Smooth muscle cell (in vitro differentiated cells): Measurements from ENCODE around the gene ZSWIM8. TPM values are rescaled to one million over a fixed set of nuclear protein-coding genes. Genes with fewer than 3 reads are reported as not detected.

Experiments
- DNase-seq: peaks from one replicate; lab custom pipeline; 2025; ENCODE audit not compliant: unreplicated experiment; lab: John Stamatoyannopoulos, UW
- H2AFZ ChIP-seq: fragments of 200-600 bp; sonication (generic); 2 replicates; pipeline ENCODE4 v1.6.0; 2016; ENCODE audit warnings: antibody characterized with exemption, low read depth, mild to moderate bottlenecking
- H3F3A ChIP-seq: fragments of 200-600 bp; sonication (generic); 2 replicates; pipeline ENCODE4 v1.6.0; 2017; ENCODE audit warnings: antibody characterized with exemption, low read depth
- H3K27ac ChIP-seq: fragments of 200-600 bp; sonication (generic); 2 replicates; pipeline ENCODE4 v1.5.1; 2016; ENCODE audit warnings: low read depth, mild to moderate bottlenecking
- H3K27me3 ChIP-seq: fragments of 200-600 bp; sonication (generic); 2 replicates; pipeline ENCODE4 v1.6.1; 2016; ENCODE audit warnings: low read depth, mild to moderate bottlenecking
- H3K36me3 ChIP-seq: fragments of 200-600 bp; sonication (generic); 2 replicates; pipeline ENCODE4 v1.5.1; 2016; ENCODE audit warnings: low read depth
- H3K4me1 ChIP-seq: fragments of 200-600 bp; sonication (generic); 2 replicates; pipeline ENCODE4 v1.5.1; 2016; ENCODE audit warnings: low read depth
- H3K4me2 ChIP-seq: fragments of 200-600 bp; sonication (generic); 2 replicates; pipeline ENCODE4 v1.6.0; 2016; ENCODE audit warnings: mild to moderate bottlenecking
- H3K4me3 ChIP-seq: fragments of 200-600 bp; sonication (generic); 2 replicates; pipeline ENCODE4 v1.5.1; 2016; ENCODE audit warnings: mild to moderate bottlenecking
- H3K79me2 ChIP-seq: fragments of 200-600 bp; sonication (generic); 2 replicates; pipeline ENCODE4 v1.6.0; 2016; ENCODE audit warnings: low read depth, mild to moderate bottlenecking
- H3K9ac ChIP-seq: fragments of 200-600 bp; sonication (generic); 2 replicates; pipeline ENCODE4 v1.6.0; 2016; ENCODE audit warnings: low read depth
- H3K9me3 ChIP-seq: fragments of 200-600 bp; sonication (generic); replicated peaks from 2 replicates; pipeline ENCODE4 v1.5.1; 2016; ENCODE audit warnings: low read depth
- H4K20me1 ChIP-seq: fragments of 200-600 bp; sonication (generic); 2 replicates; pipeline ENCODE4 v1.6.0; 2016; ENCODE audit warnings: low read depth
- CTCF ChIP-seq: fragments of 200-600 bp; sonication (generic); IDR thresholded peaks from 2 replicates; pipeline ENCODE4 v1.5.1; 2017; ENCODE audit warnings: borderline replicate concordance, mild to moderate bottlenecking, antibody characterized with exemption; ENCODE audit not compliant: insufficient read depth, poor library complexity, severe bottlenecking
- WGBS: methylation state at CpG from one replicate; pipeline ENCODE4 v1.1.7; 2016; ENCODE audit warnings: low lambda C conversion rate; 5-methylcytosine and 5-hydroxymethylcytosine counted together
- polyA plus RNA-seq: library from polyadenylated mRNA; unstranded; fragments of >200 nt; fragmentation: Nextera tagmentation; extraction: Ambion mirVana; gene quantifications from 2 replicates; pipeline ENCODE4 v1.2.1, GENCODE V29; 2016
- total RNA-seq: library from RNA; depleted of rRNA; stranded (reverse); fragments of >200 nt; gene quantifications from 2 replicates; pipeline ENCODE4 v1.2.3, GENCODE V29; 2014

Gene ZSWIM8
- total and polyA plus RNA-seq, 2 experiments from 2014 or later, result 48.3 to 83.9 TPM

- Histone ChIP-seq H3K79me2 (no peaks in the 10 kb centered on the region), H3K4me2 (no peak overlapping the region), H3K36me3 (no peaks in the 10 kb centered on the region), H4K20me1 (no peaks in the 10 kb centered on the region), H3K27me3 (no peaks in the 10 kb centered on the region), H3K27ac (no peak overlapping the region), H3K9me3 (no peaks in the 10 kb centered on the region), H3K4me1 (no peaks in the 10 kb centered on the region), H3F3A (peaks cover 5% of the 10 kb centered on the region), H2AFZ (no peak overlapping the region), H3K9ac (no peak overlapping the region), H3K4me3 (no peak overlapping the region)
- DNase-seq, result no peak
- WGBS, result 99% methylated on average over 13 of the region's 13 CpGs
- no peak for TF ChIP-seq CTCF
Measured at GRCh38 chr10:73801253-73801590, 15.8 kb downstream of the ZSWIM8 start.

GRCh38 chr10:73802276-73802991, 17.0 kb downstream of the ZSWIM8 start:
- TF ChIP-seq CTCF, result no peak
- Histone ChIP-seq H3K4me1 (no peaks in the 10 kb centered on the region), H2AFZ (no peak overlapping the region), H3K9me3 (no peaks in the 10 kb centered on the region), H3K27ac (no peak overlapping the region), H3F3A (peaks cover 5% of the 10 kb centered on the region), H4K20me1 (peaks cover 4% of the 10 kb centered on the region), H3K9ac (no peak overlapping the region), H3K4me3 (no peak overlapping the region), H3K27me3 (no peaks in the 10 kb centered on the region), H3K79me2 (no peaks in the 10 kb centered on the region), H3K4me2 (no peak overlapping the region), H3K36me3 (no peaks in the 10 kb centered on the region)
- 89% methylated on average over 11 of the region's 11 CpGs for WGBS
- no peak for DNase-seq

- Histone ChIP-seq H3K4me2 (no peak overlapping the region), H3K27ac (no peak overlapping the region), H3K27me3 (no peaks in the 10 kb centered on the region), H3K4me3 (no peak overlapping the region), H3F3A (peaks cover 5% of the 10 kb centered on the region), H3K36me3 (no peaks in the 10 kb centered on the region), H3K9ac (no peak overlapping the region), H3K9me3 (no peaks in the 10 kb centered on the region), H2AFZ (no peak overlapping the region), H4K20me1 (peaks cover 4% of the 10 kb centered on the region), H3K79me2 (no peaks in the 10 kb centered on the region), H3K4me1 (no peaks in the 10 kb centered on the region)
- DNase-seq, result no peak
- no peak for TF ChIP-seq CTCF
Measured at GRCh38 chr10:73803680-73804286, 18.4 kb downstream of the ZSWIM8 start.
